DMS79 (cell line): ENCODE results near the gene CRTC1.

Experiments used
- DNase-seq: peaks from one replicate; lab custom pipeline; 2025; lab: John Stamatoyannopoulos, UW

The CRTC1 gene, protein sequence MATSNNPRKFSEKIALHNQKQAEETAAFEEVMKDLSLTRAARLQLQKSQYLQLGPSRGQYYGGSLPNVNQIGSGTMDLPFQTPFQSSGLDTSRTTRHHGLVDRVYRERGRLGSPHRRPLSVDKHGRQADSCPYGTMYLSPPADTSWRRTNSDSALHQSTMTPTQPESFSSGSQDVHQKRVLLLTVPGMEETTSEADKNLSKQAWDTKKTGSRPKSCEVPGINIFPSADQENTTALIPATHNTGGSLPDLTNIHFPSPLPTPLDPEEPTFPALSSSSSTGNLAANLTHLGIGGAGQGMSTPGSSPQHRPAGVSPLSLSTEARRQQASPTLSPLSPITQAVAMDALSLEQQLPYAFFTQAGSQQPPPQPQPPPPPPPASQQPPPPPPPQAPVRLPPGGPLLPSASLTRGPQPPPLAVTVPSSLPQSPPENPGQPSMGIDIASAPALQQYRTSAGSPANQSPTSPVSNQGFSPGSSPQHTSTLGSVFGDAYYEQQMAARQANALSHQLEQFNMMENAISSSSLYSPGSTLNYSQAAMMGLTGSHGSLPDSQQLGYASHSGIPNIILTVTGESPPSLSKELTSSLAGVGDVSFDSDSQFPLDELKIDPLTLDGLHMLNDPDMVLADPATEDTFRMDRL

GRCh38 chr19:18683109-18683957, at the start of gene CRTC1:
TSS of gene CRTC1 (plus strand) at chr19:18683680. CDS start at chr19:18683703, 23 bp downstream.
- peak; percentile 71 for DNase-seq

- no peak for DNase-seq
These were observed 48.7 kb upstream of the CRTC1 start for GRCh38 chr19:18634612-18635297.

GRCh38 chr19:18635831-18636182, 47.7 kb upstream of the CRTC1 start:
- no peak for DNase-seq

- peak; percentile 95 for DNase-seq
These were observed 47.1 kb upstream of the CRTC1 start for GRCh38 chr19:18636183-18636968.

DNA sequence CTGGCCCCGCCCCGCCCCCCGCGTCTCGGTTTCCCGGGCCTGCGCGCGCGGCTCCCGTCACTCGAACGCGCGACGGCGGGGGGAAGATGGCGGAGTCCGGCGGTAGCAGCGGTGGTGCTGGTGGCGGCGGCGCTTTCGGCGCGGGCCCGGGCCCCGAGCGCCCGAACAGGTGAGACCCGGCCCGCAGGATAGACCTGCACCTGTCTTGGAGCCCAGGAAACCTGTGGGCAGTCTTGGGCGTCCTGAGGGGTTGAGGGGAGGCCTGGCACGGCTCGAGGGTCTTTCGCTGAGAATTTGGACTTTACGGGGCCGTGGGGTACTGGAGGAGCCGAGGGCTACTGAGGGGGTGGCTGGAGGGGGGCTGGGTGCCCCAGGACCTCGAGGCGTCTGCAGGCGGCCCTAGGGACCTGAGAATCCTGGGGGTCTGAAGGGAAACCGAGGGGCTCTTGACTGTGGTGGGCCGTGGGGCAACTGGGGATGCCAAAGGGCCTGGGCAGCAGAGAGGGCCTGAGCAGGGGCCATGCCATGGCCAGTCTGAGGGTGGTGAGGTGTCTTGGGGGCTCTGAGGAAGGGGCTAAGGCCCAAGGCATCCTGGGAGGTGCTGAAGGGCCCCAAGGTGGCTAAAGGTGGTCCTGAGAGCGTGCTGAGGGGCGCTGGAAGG, 46.4 kb upstream of the CRTC1 start, which contains the start of gene KLHL26:
TSS of gene KLHL26 (plus strand) at position 60 of the 661 bp plus-strand sequence. CDS start at position 87, 27 bp downstream.
- DNase-seq = no peak

GRCh38 chr19:18637673-18638630, 45.5 kb upstream of the CRTC1 start:
- DNase-seq = no peak

DNA sequence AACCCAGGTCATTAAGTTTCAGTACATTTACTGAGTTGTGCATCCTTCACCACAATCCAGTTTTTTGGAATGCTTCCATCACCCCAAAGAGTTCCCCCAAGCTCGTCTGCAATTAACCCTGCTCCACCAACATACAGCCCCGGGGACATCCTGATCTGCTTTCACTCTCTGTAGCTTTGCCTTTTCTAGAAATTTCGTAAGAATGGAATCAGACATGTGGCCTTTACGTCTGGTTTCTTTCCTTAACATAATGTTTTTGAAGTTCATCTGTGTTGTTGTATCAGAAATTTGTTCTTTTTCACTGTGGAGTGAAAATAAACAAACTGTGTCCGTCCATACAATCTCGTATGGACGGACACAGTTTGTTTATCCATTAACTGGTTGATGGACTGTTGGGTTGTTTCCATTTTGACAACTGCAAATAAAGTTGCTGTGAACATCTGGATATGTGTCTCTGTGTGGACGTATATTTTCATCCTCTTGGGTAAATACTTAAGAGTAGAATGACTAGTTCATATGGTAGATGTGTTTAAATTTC, 43.7 kb upstream of the CRTC1 start:
- no peak for DNase-seq

- no peak for DNase-seq
These were observed 39.1 kb upstream of the CRTC1 start for GRCh38 chr19:18644196-18645034.

GRCh38 chr19:18645035-18645511, 38.4 kb upstream of the CRTC1 start:
- DNase-seq = no peak

- DNase-seq = peak; percentile 84
These were observed 36.7 kb upstream of the CRTC1 start for GRCh38 chr19:18646535-18647370.

GRCh38 chr19:18647371-18647767, 36.1 kb upstream of the CRTC1 start:
- DNase-seq = no peak

DNA sequence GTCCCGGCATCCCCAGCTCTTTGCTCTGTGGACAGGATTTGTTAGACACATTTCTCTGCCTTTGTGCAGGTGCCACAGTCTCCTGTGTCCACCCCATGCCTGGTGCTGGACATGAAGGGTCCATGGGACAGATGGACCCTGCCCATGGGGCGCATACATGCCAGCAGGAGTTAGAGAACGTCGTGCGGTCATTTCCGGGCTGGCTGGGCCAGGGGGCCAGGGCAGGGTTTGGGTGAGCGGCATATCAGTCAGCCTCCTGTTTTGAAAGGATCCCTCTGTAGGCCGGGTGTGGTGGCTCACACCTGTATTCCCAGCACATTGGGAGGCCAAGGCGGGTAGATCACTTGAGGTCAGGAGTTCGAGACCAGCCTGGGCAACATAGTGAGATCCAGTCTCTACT, 35.7 kb upstream of the CRTC1 start:
- DNase-seq = no peak

DNA sequence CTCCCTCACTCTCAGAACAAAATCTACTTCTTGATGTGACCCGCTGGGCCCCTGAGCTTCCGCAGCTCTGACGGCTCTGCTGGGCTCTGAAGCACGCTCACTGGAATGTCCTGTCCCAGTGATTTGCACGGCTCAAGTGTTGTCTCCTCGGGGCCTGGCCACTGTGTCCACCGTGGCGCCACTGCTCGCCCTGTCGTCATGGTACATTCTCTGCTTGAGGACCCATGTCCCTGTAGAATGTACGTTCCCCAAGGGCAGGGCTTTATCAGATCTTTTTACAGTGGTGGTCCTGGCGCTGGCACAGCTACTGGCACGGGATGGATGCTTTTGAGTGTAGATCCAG, 34.5 kb upstream of the CRTC1 start:
- no peak for DNase-seq

DNA sequence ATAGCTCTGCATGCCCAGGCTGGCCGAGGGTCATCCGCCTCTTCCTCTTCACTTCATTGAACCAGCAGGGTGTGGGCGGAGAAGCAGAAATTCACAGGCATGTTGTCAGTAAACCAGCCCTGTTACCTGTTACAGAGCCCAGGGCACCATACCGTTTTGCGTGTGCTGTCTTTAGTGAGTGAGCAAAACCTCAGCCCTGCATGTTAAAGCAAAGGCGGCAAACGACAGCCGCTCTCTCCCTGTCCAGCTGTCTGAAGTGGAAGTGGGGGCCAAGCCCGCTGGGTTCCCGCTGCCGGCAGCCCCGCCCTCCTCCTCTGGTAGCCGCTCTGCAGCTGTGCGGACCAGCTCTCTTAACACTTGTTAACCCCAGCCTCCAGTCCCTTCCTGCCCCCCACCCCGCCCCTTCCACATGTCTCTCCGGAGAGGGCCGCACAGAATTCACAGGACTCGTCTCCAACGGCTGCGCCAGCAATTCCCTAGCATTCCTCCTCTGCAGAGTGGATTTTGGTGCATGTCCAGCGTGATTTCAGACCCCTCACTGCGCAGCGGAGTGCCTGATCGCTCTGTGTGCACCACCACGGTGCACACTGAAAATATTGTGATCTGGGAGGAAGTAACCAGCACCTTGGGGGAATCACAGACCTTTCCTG, 34.0 kb upstream of the CRTC1 start:
- DNase-seq = no peak

GRCh38 chr19:18650021-18650390, 33.5 kb upstream of the CRTC1 start:
- DNase-seq = no peak

GRCh38 chr19:18650468-18651041, 32.9 kb upstream of the CRTC1 start:
- DNase-seq = no peak
